ENCODE measurements around the gene RBM26. TPM values are rescaled to one million over a fixed set of nuclear protein-coding genes. Genes with fewer than 3 reads are reported as not detected.
"Not testable (repeated sequence)": the region's sequence is repeated elsewhere in the genome, so short reads cannot be mapped to it uniquely, and the experiment has no call there.

The RBM26 gene
- polyA plus RNA-seq, 4 donors = 7.6 to 52.8 (median 12.9) TPM

GRCh38 chr13:79352107-79352506 is 53.9 kb downstream of the RBM26 start:
- no peaks in the 10 kb centered on the region for H3K27me3 ChIP-seq (ENCODE audit: control insufficient read depth in 3 of 3, insufficient read depth in 3 of 3, low read length in 3 of 3)
- no peaks in the 10 kb centered on the region for H3K9me3 ChIP-seq (ENCODE audit: control insufficient read depth in 2 of 2, insufficient read depth in 1 of 2, low read depth in 1 of 2, low read length in 1 of 2)
- no peak for DNase-seq
- no peak overlapping the region for H3K27ac ChIP-seq (ENCODE audit: low read depth in 1 of 3, low read length in 2 of 3)
- H3K36me3 ChIP-seq (ENCODE audit: control insufficient read depth in 3 of 3, insufficient read depth in 2 of 3, low read depth in 1 of 3, low read length in 3 of 3) = peaks cover 2 to 13% (median 10%) of the 10 kb centered on the region in 3 donors
- H3K4me3 ChIP-seq (ENCODE audit: low read depth in 1 of 3, low read length in 3 of 3) = no peak overlapping the region
- no peak for FAIRE-seq
- no peaks in the 10 kb centered on the region for H3K4me1 ChIP-seq (ENCODE audit: control insufficient read depth in 3 of 3, insufficient read depth in 2 of 3, low read depth in 1 of 3, low read length in 2 of 3)

DNA sequence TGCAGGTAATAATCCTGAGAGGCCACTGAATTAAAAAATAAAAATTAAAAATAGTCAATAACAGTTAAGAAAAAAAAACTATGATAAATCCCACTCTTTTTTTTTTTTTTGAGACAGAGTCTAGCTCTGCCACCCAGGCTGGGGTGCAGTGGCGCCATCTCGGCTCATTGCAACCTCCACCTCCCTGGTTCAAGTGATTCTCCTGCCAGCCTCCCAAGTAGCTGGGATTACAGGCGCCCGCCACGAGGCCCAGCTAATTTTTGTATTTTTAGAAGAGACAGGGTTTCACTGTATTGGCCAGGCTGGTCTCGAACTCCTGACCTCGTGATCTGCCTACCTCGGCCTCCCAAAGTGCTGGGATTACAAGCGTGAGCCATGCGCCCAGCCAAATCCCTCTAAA is 56.4 kb downstream of the RBM26 start:
- WGBS, 3 donors = 92 to 99% (median 96%) methylated on average over 10 of the region's 10 CpGs
- FAIRE-seq = not testable (repeated sequence)

DNA sequence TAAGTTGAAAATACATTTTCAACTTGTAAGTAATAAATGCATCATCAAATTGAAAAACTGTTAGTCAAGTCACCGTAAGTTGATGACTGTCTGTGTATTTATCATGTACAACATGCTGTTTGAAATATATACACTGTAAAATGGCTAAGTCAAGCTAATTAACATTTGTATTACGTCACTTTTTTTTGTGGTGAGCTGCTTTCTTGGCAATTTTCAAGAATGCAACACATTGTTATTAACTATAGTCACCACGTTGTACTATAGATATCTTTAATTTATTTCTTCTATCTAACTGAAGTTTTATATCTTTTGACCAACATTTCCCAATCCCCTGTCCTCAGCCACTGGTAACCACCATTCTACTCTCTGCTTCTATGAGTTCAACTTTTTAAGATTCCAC is 57.0 kb downstream of the RBM26 start:
- WGBS, 3 donors = 86 to 91% (median 90%) methylated on average over 3 of the region's 3 CpGs

More for the DNA sequence above, 56.4 kb downstream of the RBM26 start:
- not testable (repeated sequence) for H3K27me3 ChIP-seq (ENCODE audit: control insufficient read depth in 3 of 3, insufficient read depth in 3 of 3, low read length in 3 of 3); H3K9me3 ChIP-seq (ENCODE audit: control insufficient read depth in 2 of 2, insufficient read depth in 1 of 2, low read depth in 1 of 2, low read length in 1 of 2); H3K4me1 ChIP-seq (ENCODE audit: control insufficient read depth in 3 of 3, insufficient read depth in 2 of 3, low read depth in 1 of 3, low read length in 2 of 3); H3K27ac ChIP-seq (ENCODE audit: low read depth in 1 of 3, low read length in 2 of 3); H3K4me3 ChIP-seq (ENCODE audit: low read depth in 1 of 3, low read length in 3 of 3); DNase-seq
- H3K36me3 ChIP-seq (ENCODE audit: control insufficient read depth in 3 of 3, insufficient read depth in 2 of 3, low read depth in 1 of 3, low read length in 3 of 3) = peaks cover 2 to 12% (median 8%) of the 10 kb centered on the region in 3 donors

GRCh38 chr13:79346300-79346914 is 59.6 kb downstream of the RBM26 start:
- H3K27me3 ChIP-seq (ENCODE audit: control insufficient read depth in 3 of 3, insufficient read depth in 3 of 3, low read length in 3 of 3) = no peaks in the 10 kb centered on the region
- no peak for FAIRE-seq
- 90 to 95% (median 95%) methylated on average over 6 of the region's 6 CpGs for WGBS, 3 donors
- peaks cover 0 to 8% (median 2%) of the 10 kb centered on the region in 3 donors for H3K36me3 ChIP-seq (ENCODE audit: control insufficient read depth in 3 of 3, insufficient read depth in 2 of 3, low read depth in 1 of 3, low read length in 3 of 3)
- H3K4me1 ChIP-seq (ENCODE audit: control insufficient read depth in 3 of 3, insufficient read depth in 2 of 3, low read depth in 1 of 3, low read length in 2 of 3) = no peaks in the 10 kb centered on the region
- DNase-seq = no peak
- H3K4me3 ChIP-seq (ENCODE audit: low read depth in 1 of 3, low read length in 3 of 3) = no peak overlapping the region
- no peaks in the 10 kb centered on the region for H3K9me3 ChIP-seq (ENCODE audit: control insufficient read depth in 2 of 2, insufficient read depth in 1 of 2, low read depth in 1 of 2, low read length in 1 of 2)
- H3K27ac ChIP-seq (ENCODE audit: low read depth in 1 of 3, low read length in 2 of 3) = no peak overlapping the region

More for the DNA sequence above, 57.0 kb downstream of the RBM26 start:
- no peaks in the 10 kb centered on the region for H3K9me3 ChIP-seq (ENCODE audit: control insufficient read depth in 2 of 2, insufficient read depth in 1 of 2, low read depth in 1 of 2, low read length in 1 of 2)
- no peak overlapping the region for H3K4me3 ChIP-seq (ENCODE audit: low read depth in 1 of 3, low read length in 3 of 3)
- no peaks in the 10 kb centered on the region for H3K4me1 ChIP-seq (ENCODE audit: control insufficient read depth in 3 of 3, insufficient read depth in 2 of 3, low read depth in 1 of 3, low read length in 2 of 3)
- no peak for DNase-seq
- no peak for FAIRE-seq
- H3K27ac ChIP-seq (ENCODE audit: low read depth in 1 of 3, low read length in 2 of 3) = no peak overlapping the region
- H3K27me3 ChIP-seq (ENCODE audit: control insufficient read depth in 3 of 3, insufficient read depth in 3 of 3, low read length in 3 of 3) = no peaks in the 10 kb centered on the region
- H3K36me3 ChIP-seq (ENCODE audit: control insufficient read depth in 3 of 3, insufficient read depth in 2 of 3, low read depth in 1 of 3, low read length in 3 of 3) = peaks cover 0 to 10% (median 4%) of the 10 kb centered on the region in 3 donors

DNA sequence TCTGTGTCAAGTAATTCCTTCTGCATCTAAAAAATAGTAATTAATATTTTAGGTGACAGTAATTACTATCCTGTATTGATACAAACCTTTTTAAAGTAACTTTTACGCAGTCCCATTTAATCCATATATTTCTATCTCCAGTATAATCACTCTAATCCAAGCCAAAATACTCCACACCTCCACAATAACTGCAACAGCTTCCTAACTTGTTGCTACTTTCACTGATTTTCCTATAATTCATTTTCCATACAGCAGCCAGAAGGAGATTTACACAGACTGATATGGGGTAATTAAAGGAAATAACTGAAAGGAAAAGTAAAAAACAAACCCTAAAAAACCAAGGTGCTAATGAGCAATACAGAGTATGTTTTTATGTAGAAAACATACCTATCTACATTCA is 64.9 kb downstream of the RBM26 start:
- H3K4me1 ChIP-seq (ENCODE audit: control insufficient read depth in 3 of 3, insufficient read depth in 2 of 3, low read depth in 1 of 3, low read length in 2 of 3) = no peaks in the 10 kb centered on the region
- peaks cover 2 to 8% (median 3%) of the 10 kb centered on the region in 3 donors for H3K36me3 ChIP-seq (ENCODE audit: control insufficient read depth in 3 of 3, insufficient read depth in 2 of 3, low read depth in 1 of 3, low read length in 3 of 3)
- FAIRE-seq (no peak), DNase-seq (no peak)
- no peaks in the 10 kb centered on the region for H3K27me3 ChIP-seq (ENCODE audit: control insufficient read depth in 3 of 3, insufficient read depth in 3 of 3, low read length in 3 of 3)
- no peak overlapping the region for H3K4me3 ChIP-seq (ENCODE audit: low read depth in 1 of 3, low read length in 3 of 3)
- H3K27ac ChIP-seq (ENCODE audit: low read depth in 1 of 3, low read length in 2 of 3) = no peak overlapping the region
- no peaks in the 10 kb centered on the region for H3K9me3 ChIP-seq (ENCODE audit: control insufficient read depth in 2 of 2, insufficient read depth in 1 of 2, low read depth in 1 of 2, low read length in 1 of 2)
- WGBS, 3 donors = 93 to 97% (median 96%) methylated on average over 1 of the region's 1 CpG

- Histone ChIP-seq H3K4me1 (ENCODE audit: control insufficient read depth in 3 of 3, insufficient read depth in 2 of 3, low read depth in 1 of 3, low read length in 2 of 3) (no peaks in the 10 kb centered on the region), H3K36me3 (ENCODE audit: control insufficient read depth in 3 of 3, insufficient read depth in 2 of 3, low read depth in 1 of 3, low read length in 3 of 3) (peaks cover 3 to 7% (median 6%) of the 10 kb centered on the region in 3 donors)
- no peak for FAIRE-seq
Observed at GRCh38 chr13:79340490-79340889, 65.6 kb downstream of the RBM26 start.

DNA sequence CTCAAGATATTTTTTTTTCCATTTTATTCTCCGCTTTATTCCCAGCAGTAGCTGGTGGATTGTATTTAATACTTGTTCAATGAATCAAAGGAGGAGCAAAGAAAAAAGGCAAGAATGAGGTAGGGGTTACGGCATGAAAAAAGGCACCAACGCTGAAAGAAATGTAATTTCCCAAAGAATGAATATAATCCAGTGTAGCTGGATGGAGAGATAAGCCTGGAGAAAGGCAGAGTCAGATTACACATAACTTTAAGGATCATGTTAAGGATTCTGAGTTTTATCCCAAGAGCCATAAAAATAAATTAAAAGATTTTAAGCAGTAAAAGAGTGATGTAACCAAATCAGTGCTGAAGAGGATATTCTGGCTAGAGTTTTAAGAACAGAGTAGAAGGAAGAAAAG is 67.7 kb downstream of the RBM26 start:
- H3K27ac ChIP-seq (ENCODE audit: low read depth in 1 of 3, low read length in 2 of 3) = no peak overlapping the region
- no peaks in the 10 kb centered on the region for H3K4me1 ChIP-seq (ENCODE audit: control insufficient read depth in 3 of 3, insufficient read depth in 2 of 3, low read depth in 1 of 3, low read length in 2 of 3)
- H3K27me3 ChIP-seq (ENCODE audit: control insufficient read depth in 3 of 3, insufficient read depth in 3 of 3, low read length in 3 of 3) = no peaks in the 10 kb centered on the region
- peaks cover 5 to 8% (median 7%) of the 10 kb centered on the region in 3 donors for H3K36me3 ChIP-seq (ENCODE audit: control insufficient read depth in 3 of 3, insufficient read depth in 2 of 3, low read depth in 1 of 3, low read length in 3 of 3)
- 96 to 97% (median 97%) methylated on average over 3 of the region's 3 CpGs for WGBS, 3 donors
- FAIRE-seq (no peak), DNase-seq (no peak)
- H3K9me3 ChIP-seq (ENCODE audit: control insufficient read depth in 2 of 2, insufficient read depth in 1 of 2, low read depth in 1 of 2, low read length in 1 of 2) = no peaks in the 10 kb centered on the region
- no peak overlapping the region for H3K4me3 ChIP-seq (ENCODE audit: low read depth in 1 of 3, low read length in 3 of 3)

More at GRCh38 chr13:79340490-79340889, 65.6 kb downstream of the RBM26 start:
- Histone ChIP-seq H3K27ac (ENCODE audit: low read depth in 1 of 3, low read length in 2 of 3) (no peak overlapping the region), H3K9me3 (ENCODE audit: control insufficient read depth in 2 of 2, insufficient read depth in 1 of 2, low read depth in 1 of 2, low read length in 1 of 2) (no peaks in the 10 kb centered on the region), H3K27me3 (ENCODE audit: control insufficient read depth in 3 of 3, insufficient read depth in 3 of 3, low read length in 3 of 3) (no peaks in the 10 kb centered on the region), H3K4me3 (ENCODE audit: low read depth in 1 of 3, low read length in 3 of 3) (no peak overlapping the region)
- DNase-seq = no peak
- 85 to 93% (median 89%) methylated on average over 2 of the region's 2 CpGs for WGBS, 3 donors

- Histone ChIP-seq H3K27ac (ENCODE audit: low read depth in 1 of 3, low read length in 2 of 3) (no peak overlapping the region), H3K27me3 (ENCODE audit: control insufficient read depth in 3 of 3, insufficient read depth in 3 of 3, low read length in 3 of 3) (no peaks in the 10 kb centered on the region), H3K9me3 (ENCODE audit: control insufficient read depth in 2 of 2, insufficient read depth in 1 of 2, low read depth in 1 of 2, low read length in 1 of 2) (no peaks in the 10 kb centered on the region), H3K4me3 (ENCODE audit: low read depth in 1 of 3, low read length in 3 of 3) (no peak overlapping the region), H3K36me3 (ENCODE audit: control insufficient read depth in 3 of 3, insufficient read depth in 2 of 3, low read depth in 1 of 3, low read length in 3 of 3) (peaks cover 6 to 8% (median 7%) of the 10 kb centered on the region in 3 donors), H3K4me1 (ENCODE audit: control insufficient read depth in 3 of 3, insufficient read depth in 2 of 3, low read depth in 1 of 3, low read length in 2 of 3) (no peaks in the 10 kb centered on the region)
- no peak for FAIRE-seq
- WGBS, 3 donors = 81 to 85% (median 82%) methylated on average over 12 of the region's 12 CpGs
- no peak for DNase-seq
Observed at GRCh38 chr13:79336966-79337365, 69.1 kb downstream of the RBM26 start.

DNA sequence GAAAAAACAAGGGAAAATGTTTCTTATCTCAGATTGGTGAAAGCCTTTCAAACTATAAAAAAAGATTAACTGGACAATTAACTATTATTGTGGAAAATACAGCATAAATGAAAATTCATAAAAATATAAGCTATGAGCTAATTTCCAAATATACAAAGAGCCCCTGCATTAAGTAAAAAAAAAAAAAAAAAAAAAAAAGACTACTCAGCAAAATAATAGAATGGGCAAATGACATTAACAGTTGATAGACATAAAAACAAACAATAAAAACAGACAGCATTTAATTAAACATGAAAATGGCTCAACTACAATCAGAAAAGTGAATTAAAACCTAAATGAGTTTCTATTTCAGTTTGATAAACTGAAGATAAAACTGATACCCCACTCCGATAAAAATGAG is 77.5 kb downstream of the RBM26 start:
- DNase-seq = no peak
- Histone ChIP-seq H3K27me3 (ENCODE audit: control insufficient read depth in 3 of 3, insufficient read depth in 3 of 3, low read length in 3 of 3) (no peaks in the 10 kb centered on the region), H3K4me3 (ENCODE audit: low read depth in 1 of 3, low read length in 3 of 3) (no peak overlapping the region), H3K4me1 (ENCODE audit: control insufficient read depth in 3 of 3, insufficient read depth in 2 of 3, low read depth in 1 of 3, low read length in 2 of 3) (no peaks in the 10 kb centered on the region), H3K27ac (ENCODE audit: low read depth in 1 of 3, low read length in 2 of 3) (no peak overlapping the region), H3K36me3 (ENCODE audit: control insufficient read depth in 3 of 3, insufficient read depth in 2 of 3, low read depth in 1 of 3, low read length in 3 of 3) (peaks cover 0 to 9% (median 5%) of the 10 kb centered on the region in 3 donors), H3K9me3 (ENCODE audit: control insufficient read depth in 2 of 2, insufficient read depth in 1 of 2, low read depth in 1 of 2, low read length in 1 of 2) (no peaks in the 10 kb centered on the region)
- no peak for FAIRE-seq
- WGBS, 3 donors = 89 to 96% (median 95%) methylated on average over 1 of the region's 1 CpG

All from small intestine (tissue), 7 donors.